Fibroblast of lung (primary cell): ENCODE measurements around the gene SURF4. TPM values are rescaled to one million over a fixed set of nuclear protein-coding genes. Genes with fewer than 3 reads are reported as not detected.

Experiments
- DNase-seq, 2 donors: peaks; one replicate each; pipeline versions ENCODE4 v3.0.0 to v3.0.0-alpha.2; 2010; ENCODE audit warnings: low read depth in 2 of 2
- H2AFZ ChIP-seq: 2 replicates; pipeline ENCODE4 v1.5.1; 2012; ENCODE audit warnings: low read length, control low read depth, inconsistent platforms
- H3K27ac ChIP-seq: 2 replicates; pipeline ENCODE4 v1.5.1; 2011; ENCODE audit warnings: low read length, control low read depth; ENCODE audit not compliant: insufficient read depth
- H3K27me3 ChIP-seq: 2 replicates; pipeline ENCODE4 v1.5.1; 2011; ENCODE audit warnings: mild to moderate bottlenecking, low read length; ENCODE audit not compliant: control insufficient read depth, insufficient read depth
- H3K36me3 ChIP-seq: 2 replicates; pipeline ENCODE4 v1.5.1; 2011; ENCODE audit warnings: low read length; ENCODE audit not compliant: control insufficient read depth, insufficient read depth
- H3K4me1 ChIP-seq: 2 replicates; pipeline ENCODE4 v1.5.1; 2011; ENCODE audit warnings: low read length; ENCODE audit not compliant: control insufficient read depth, insufficient read depth; ENCODE audit errors: extremely low read depth
- H3K4me2 ChIP-seq: 2 replicates; pipeline ENCODE4 v1.5.1; 2011; ENCODE audit warnings: low read length, control low read depth; ENCODE audit not compliant: insufficient read depth; ENCODE audit errors: extremely low read depth
- H3K4me3 ChIP-seq, 4 experiments: fragments of 200-600 bp in 1 of 4; sonication (generic) in 1 of 4; replicated peaks in 1 of 4; 2 replicates each; pipeline ENCODE4 v1.5.1; 2011 to 2016; ENCODE audit warnings: low read length in 4 of 4, low read depth in 3 of 4, mild to moderate bottlenecking in 3 of 4, control low read depth in 2 of 4, inconsistent platforms in 1 of 4, mixed read lengths in 1 of 4; ENCODE audit not compliant: insufficient read depth in 1 of 4; ENCODE audit errors: control extremely low read depth in 1 of 4
- H3K79me2 ChIP-seq: 2 replicates; pipeline ENCODE4 v1.5.1; 2012; ENCODE audit warnings: mild to moderate bottlenecking, low read length, inconsistent platforms; ENCODE audit not compliant: control insufficient read depth, insufficient read depth
- H3K9ac ChIP-seq: 2 replicates; pipeline ENCODE4 v1.5.1; 2011; ENCODE audit warnings: mild to moderate bottlenecking, low read length, control low read depth; ENCODE audit not compliant: insufficient read depth
- H3K9me3 ChIP-seq: 2 replicates; pipeline ENCODE4 v1.5.1; 2012; ENCODE audit warnings: low read depth, low read length; ENCODE audit not compliant: control insufficient read depth, insufficient read depth
- H4K20me1 ChIP-seq: 2 replicates; pipeline ENCODE4 v1.5.1; 2011; ENCODE audit warnings: low read length; ENCODE audit not compliant: control insufficient read depth, insufficient read depth; ENCODE audit errors: extremely low read depth
- EZH2 ChIP-seq: IDR thresholded peaks from 2 replicates; pipeline ENCODE4 v1.5.1; 2012; ENCODE audit warnings: low read length, control low read depth, mild to moderate bottlenecking; ENCODE audit errors: missing control alignments
- polyA plus RNA-seq, 2 donors: library from polyadenylated mRNA; depleted of rRNA in 1 of 2; stranded (reverse) in 1 of 2; unstranded in 1 of 2; fragments of >200 nt; gene quantifications; 2 replicates each; pipeline ENCODE4 v1.2.1, GENCODE V29; 2011 to 2012; ENCODE audit warnings: missing spikeins in 1 of 2
- total RNA-seq: library from RNA; depleted of rRNA; stranded (reverse); fragments of >200 nt; gene quantifications from 2 replicates; pipeline ENCODE4 v1.2.1, GENCODE V29; 2014
- TF ChIP-seq, protein P1 (sequence below), 2 donors: IDR thresholded peaks in 1 of 2; conservative IDR thresholded peaks in 1 of 2; 1 replicate in 1 of 2; 2 replicates in 1 of 2; pipeline ENCODE4 v1.5.1; 2011 to 2012; ENCODE audit warnings: low read length in 2 of 2, control low read depth in 1 of 2, inconsistent platforms in 1 of 2, low read depth in 1 of 2, mild to moderate bottlenecking in 1 of 2

The SURF4 gene
- total and polyA plus RNA-seq, 2 donors (not counting 1 experiment from before 2014, with no cell fraction given), result 338 to 358 TPM

DNA sequence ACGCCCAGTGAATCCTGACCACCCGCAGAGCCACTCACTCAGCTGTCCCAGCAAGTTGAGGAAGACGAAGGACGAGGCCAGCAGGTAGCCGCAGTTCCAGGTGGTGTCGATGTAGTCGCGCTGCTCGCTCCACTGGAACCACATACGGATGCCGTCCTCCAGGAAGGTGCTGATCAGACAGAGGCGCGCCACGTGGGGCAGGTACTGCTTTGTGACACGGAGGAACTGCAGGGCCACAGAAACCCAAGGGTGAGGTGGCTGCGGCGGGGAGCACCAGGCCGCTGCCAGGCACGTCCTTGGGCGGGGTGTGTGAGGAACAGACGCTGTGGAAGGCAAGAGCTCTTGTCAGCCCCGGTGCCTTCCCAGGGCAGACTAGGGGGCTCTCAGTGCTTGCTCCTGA, 8.6 kb downstream of the SURF4 start:
- Histone ChIP-seq H3K9ac (no peak overlapping the region), H3K4me2 (no peak overlapping the region), H2AFZ (no peak overlapping the region), H3K36me3 (peaks cover 57% of the 10 kb centered on the region), H3K9me3 (no peaks in the 10 kb centered on the region), H3K27me3 (no peaks in the 10 kb centered on the region), H3K4me1 (peaks cover 11% of the 10 kb centered on the region), H3K4me3 (no peak overlapping the region), H4K20me1 (peaks cover 10% of the 10 kb centered on the region), H3K27ac (no peak overlapping the region), H3K79me2 (peaks cover 86% of the 10 kb centered on the region)
- no peak for DNase-seq
- TF ChIP-seq, protein P1, sequence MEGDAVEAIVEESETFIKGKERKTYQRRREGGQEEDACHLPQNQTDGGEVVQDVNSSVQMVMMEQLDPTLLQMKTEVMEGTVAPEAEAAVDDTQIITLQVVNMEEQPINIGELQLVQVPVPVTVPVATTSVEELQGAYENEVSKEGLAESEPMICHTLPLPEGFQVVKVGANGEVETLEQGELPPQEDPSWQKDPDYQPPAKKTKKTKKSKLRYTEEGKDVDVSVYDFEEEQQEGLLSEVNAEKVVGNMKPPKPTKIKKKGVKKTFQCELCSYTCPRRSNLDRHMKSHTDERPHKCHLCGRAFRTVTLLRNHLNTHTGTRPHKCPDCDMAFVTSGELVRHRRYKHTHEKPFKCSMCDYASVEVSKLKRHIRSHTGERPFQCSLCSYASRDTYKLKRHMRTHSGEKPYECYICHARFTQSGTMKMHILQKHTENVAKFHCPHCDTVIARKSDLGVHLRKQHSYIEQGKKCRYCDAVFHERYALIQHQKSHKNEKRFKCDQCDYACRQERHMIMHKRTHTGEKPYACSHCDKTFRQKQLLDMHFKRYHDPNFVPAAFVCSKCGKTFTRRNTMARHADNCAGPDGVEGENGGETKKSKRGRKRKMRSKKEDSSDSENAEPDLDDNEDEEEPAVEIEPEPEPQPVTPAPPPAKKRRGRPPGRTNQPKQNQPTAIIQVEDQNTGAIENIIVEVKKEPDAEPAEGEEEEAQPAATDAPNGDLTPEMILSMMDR (conservative IDR thresholded peaks at IDR 0.05 in 1 of 2, IDR thresholded peaks at IDR 0.05 in 1 of 2; ENCODE audit: low read depth in 1 of 2, low read length in 2 of 2), result no peak
- TF ChIP-seq EZH2, result no peak

DNA sequence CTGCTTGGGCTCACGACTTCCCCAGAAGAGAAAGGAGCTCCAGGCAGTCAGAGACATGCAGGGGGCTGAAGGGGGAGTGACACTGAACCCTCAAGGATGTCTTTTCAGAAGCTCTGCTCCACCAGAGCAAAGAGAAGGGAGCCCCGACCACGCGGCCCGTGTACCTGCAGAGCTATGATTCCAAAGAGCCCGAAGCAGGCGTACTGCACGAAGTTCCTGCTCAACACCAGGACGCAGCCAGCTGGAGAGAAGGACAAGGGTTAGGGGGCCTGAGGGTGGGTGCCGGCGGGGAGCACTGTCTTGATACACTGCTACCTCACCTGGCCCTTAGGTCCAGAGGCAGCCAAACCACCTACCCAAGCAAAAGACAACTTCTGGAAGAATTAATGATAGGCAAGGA, 9.4 kb downstream of the SURF4 start:
- Histone ChIP-seq H3K36me3 (peaks cover 63% of the 10 kb centered on the region), H4K20me1 (peaks cover 5% of the 10 kb centered on the region), H3K9me3 (no peaks in the 10 kb centered on the region), H2AFZ (no peak overlapping the region), H3K27me3 (no peaks in the 10 kb centered on the region), H3K4me2 (no peak overlapping the region), H3K9ac (no peak overlapping the region), H3K4me1 (peaks cover 10% of the 10 kb centered on the region), H3K4me3 (no peak overlapping the region), H3K79me2 (peaks cover 83% of the 10 kb centered on the region), H3K27ac (no peak overlapping the region)
- no peak for DNase-seq
- TF ChIP-seq EZH2, result no peak
- TF ChIP-seq, protein P1 (conservative IDR thresholded peaks at IDR 0.05 in 1 of 2, IDR thresholded peaks at IDR 0.05 in 1 of 2; ENCODE audit: low read depth in 1 of 2, low read length in 2 of 2), result no peak

DNA sequence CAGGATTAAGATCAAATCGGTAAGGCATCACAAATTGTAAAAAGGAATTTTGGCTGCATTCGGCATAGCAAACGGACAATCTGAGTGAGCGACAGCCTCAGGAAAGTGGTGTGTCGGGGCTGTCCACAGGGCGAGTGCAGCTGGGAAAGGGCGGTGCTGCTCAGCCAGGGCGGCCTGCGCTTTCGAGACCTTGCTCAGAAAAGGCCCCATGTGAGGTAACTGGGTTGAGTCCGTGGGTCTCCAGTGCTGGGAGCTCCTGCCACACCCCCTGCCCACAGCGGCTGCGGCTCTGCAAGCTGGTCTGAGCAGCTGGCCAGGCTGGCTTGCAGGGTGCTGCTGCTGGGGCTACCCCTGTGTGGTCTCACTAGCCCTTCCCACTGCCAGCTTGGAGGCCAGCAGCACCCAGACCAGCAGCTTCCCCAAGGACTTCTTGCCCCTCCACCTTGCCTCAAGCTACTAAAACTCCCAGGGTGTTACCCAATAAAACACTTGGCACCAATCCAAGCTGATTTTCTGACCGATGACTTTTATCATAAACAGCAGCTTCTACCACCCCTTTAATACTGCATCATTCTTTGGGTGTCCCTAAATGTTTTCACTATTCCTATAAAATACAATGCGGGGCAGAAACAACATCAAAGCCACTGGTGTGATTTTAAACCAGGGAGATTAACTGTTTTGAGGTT, 13.4 kb downstream of the SURF4 start:
- no peak overlapping the region for H2AFZ ChIP-seq
- H3K9me3 ChIP-seq, result no peaks in the 10 kb centered on the region
- TF ChIP-seq, protein P1 (conservative IDR thresholded peaks at IDR 0.05 in 1 of 2, IDR thresholded peaks at IDR 0.05 in 1 of 2; ENCODE audit: low read depth in 1 of 2, low read length in 2 of 2), result no peak
- TF ChIP-seq EZH2, result no peak
- H3K36me3 ChIP-seq, result peaks cover 53% of the 10 kb centered on the region
- peak in 1 of 2 donors; percentile 61 for DNase-seq
- no peak overlapping the region for H3K27ac ChIP-seq
- H3K9ac ChIP-seq, result no peak overlapping the region
- peaks cover 2% of the 10 kb centered on the region for H4K20me1 ChIP-seq
- peaks cover 46% of the 10 kb centered on the region for H3K79me2 ChIP-seq
- H3K4me2 ChIP-seq, result no peak overlapping the region
- no peak overlapping the region for H3K4me3 ChIP-seq
- H3K27me3 ChIP-seq, result no peaks in the 10 kb centered on the region
- H3K4me1 ChIP-seq, result peaks cover 6% of the 10 kb centered on the region
